Transverse colon (tissue), 4 donors: ENCODE results near the gene FDPS.
"Not testable (repeated sequence)": the region's sequence is repeated elsewhere in the genome, so short reads cannot be mapped to it uniquely, and the experiment has no call there.

Experiments used
- CTCF ChIP-seq, 5 experiments: fragments of 200-600 bp in 3 of 5; fragments of 450-650 bp in 2 of 5; sonication (generic) in 3 of 5; IDR thresholded peaks; 1 replicate in 2 of 5; 2 replicates in 3 of 5; pipeline ENCODE4 v1.5.1; 2016 to 2017; ENCODE audit warnings: antibody characterized with exemption in 5 of 5, inconsistent platforms in 3 of 5, mild to moderate bottlenecking in 2 of 5, moderate library complexity in 1 of 5
- EP300 ChIP-seq: sonication (generic); formaldehyde crosslinking; IDR thresholded peaks from one replicate; pipeline ENCODE4 v1.6.1; 2017; ENCODE audit warnings: antibody characterized with exemption, low read depth
- POLR2A ChIP-seq: fragments of 450-650 bp; IDR thresholded peaks from one replicate; pipeline ENCODE4 v1.6.1; 2016; ENCODE audit warnings: antibody characterized with exemption, mild to moderate bottlenecking, moderate library complexity
- POLR2AphosphoS5 ChIP-seq, 3 donors: sonication (generic); formaldehyde crosslinking; IDR thresholded peaks; one replicate each; pipeline ENCODE4 v1.6.1; 2016; ENCODE audit warnings: antibody characterized with exemption in 3 of 3

GRCh38 chr1:155291006-155291405 is 17.7 kb upstream of the FDPS start:
- not testable (repeated sequence) for TF ChIP-seq CTCF (IDR thresholded peaks at IDR 0.05); EP300; POLR2A; POLR2AphosphoS5 (IDR thresholded peaks at IDR 0.05)
